Loucy (cell line): Measurements from ENCODE around the gene TRIM33.
A peak's percentile ranks its signal among the peaks of the same experiment; 100 is the strongest.
"Not testable (repeated sequence)": the region's sequence is repeated elsewhere in the genome, so short reads cannot be mapped to it uniquely, and the experiment has no call there.

ENCODE experiments used
- H2AFZ ChIP-seq: fragments of 200-600 bp; sonication (generic); 2 replicates; pipeline ENCODE4 v1.6.0; 2016; ENCODE audit warnings: antibody characterized with exemption, mild to moderate bottlenecking, low read length, moderate library complexity
- H3F3A ChIP-seq: fragments of 200-600 bp; 2 replicates; pipeline ENCODE4 v1.6.0; 2016; ENCODE audit warnings: antibody characterized with exemption, low read depth, mild to moderate bottlenecking
- H3K27me3 ChIP-seq: fragments of 200-600 bp; sonication (generic); 2 replicates; pipeline ENCODE4 v1.6.1; 2014; ENCODE audit warnings: low read length, mild to moderate bottlenecking; ENCODE audit not compliant: insufficient read depth, poor library complexity, severe bottlenecking
- H3K36me3 ChIP-seq: fragments of 200-600 bp; sonication (generic); 2 replicates; pipeline ENCODE4 v1.6.1; 2016; ENCODE audit warnings: low read length; ENCODE audit not compliant: insufficient read depth
- H3K4me1 ChIP-seq: fragments of 200-600 bp; sonication (generic); 2 replicates; pipeline ENCODE4 v1.5.1; 2014; ENCODE audit warnings: low read length, mild to moderate bottlenecking; ENCODE audit not compliant: insufficient read depth, poor library complexity, severe bottlenecking
- H3K4me2 ChIP-seq: fragments of 200-600 bp; sonication (generic); 2 replicates; pipeline ENCODE4 v1.6.0; 2014; ENCODE audit warnings: antibody characterized with exemption, low read length, low read depth, mild to moderate bottlenecking; ENCODE audit not compliant: poor library complexity, severe bottlenecking
- H3K4me3 ChIP-seq: fragments of 200-600 bp; sonication (generic); 2 replicates; pipeline ENCODE4 v1.5.1; 2014; ENCODE audit warnings: low read length, mild to moderate bottlenecking, mixed read lengths; ENCODE audit not compliant: poor library complexity, severe bottlenecking
- H3K79me2 ChIP-seq: fragments of 200-600 bp; sonication (generic); 2 replicates; pipeline ENCODE4 v1.6.1; 2014; ENCODE audit warnings: low read length; ENCODE audit not compliant: insufficient read depth
- H3K9ac ChIP-seq: fragments of 200-600 bp; sonication (generic); 2 replicates; pipeline ENCODE4 v1.6.0; 2014; ENCODE audit warnings: mild to moderate bottlenecking, low read depth, low read length, moderate library complexity; ENCODE audit not compliant: poor library complexity, severe bottlenecking
- H3K9me2 ChIP-seq: fragments of 200-600 bp; sonication (generic); replicated peaks from 2 replicates; pipeline ENCODE4 v1.6.1; 2016; ENCODE audit warnings: low read depth, low read length, mixed read lengths
- H3K9me3 ChIP-seq: fragments of 200-600 bp; sonication (generic); 2 replicates; pipeline ENCODE4 v1.6.1; 2014; ENCODE audit warnings: mild to moderate bottlenecking, antibody characterized with exemption, low read length, low read depth; ENCODE audit not compliant: insufficient read depth
- H4K20me1 ChIP-seq: fragments of 200-600 bp; sonication (generic); 2 replicates; pipeline ENCODE4 v1.6.0; 2014; ENCODE audit warnings: antibody characterized with exemption, low read length, mild to moderate bottlenecking; ENCODE audit not compliant: insufficient read depth, poor library complexity, severe bottlenecking
- CTCF ChIP-seq: fragments of 200-600 bp; sonication (generic); conservative IDR thresholded peaks from 2 replicates; pipeline ENCODE4 v1.5.1; 2014; ENCODE audit warnings: mild to moderate bottlenecking, antibody characterized with exemption, low read length
- EZH2phosphoT487 ChIP-seq: fragments of 200-600 bp; IDR thresholded peaks from 2 replicates; pipeline ENCODE4 v1.6.1; 2018; ENCODE audit warnings: antibody characterized with exemption, mild to moderate bottlenecking, moderate library complexity, borderline replicate concordance

TRIM33 gene

DNA sequence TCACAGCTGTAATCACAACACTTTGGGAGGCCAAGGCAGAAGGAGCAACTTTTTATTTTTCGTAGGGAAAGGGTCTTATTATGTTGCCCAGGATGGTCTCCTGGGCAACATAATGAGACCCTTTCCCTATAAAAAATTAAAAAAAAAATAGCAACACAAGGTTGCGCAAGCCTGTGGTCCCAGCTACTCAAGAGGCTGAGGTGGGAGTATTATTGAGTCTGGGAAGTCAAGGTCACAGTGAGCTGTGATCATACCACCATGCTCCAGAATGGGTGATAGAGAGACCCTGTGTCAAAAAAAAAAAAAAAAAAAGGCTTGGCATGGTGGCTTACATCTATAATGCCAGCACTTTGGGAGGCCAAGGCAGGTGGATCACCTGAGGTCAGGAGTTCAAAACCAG lies 131.6 kb downstream of the TRIM33 start:
- no peak for TF ChIP-seq EZH2phosphoT487
- TF ChIP-seq CTCF: no peak
- no peak overlapping the region for H2AFZ ChIP-seq
- no peaks in the 10 kb centered on the region for H3K27me3 ChIP-seq
- H3F3A ChIP-seq: no peaks in the 10 kb centered on the region
- H3K4me1 ChIP-seq: peaks cover 6% of the 10 kb centered on the region
- H3K79me2 ChIP-seq: no peaks in the 10 kb centered on the region
- H3K4me2 ChIP-seq: no peak overlapping the region
- peaks cover 22% of the 10 kb centered on the region; the same call in 1 of the 2 replicates for H3K9me3 ChIP-seq
- H3K9ac ChIP-seq: no peak overlapping the region
- H3K4me3 ChIP-seq: no peak overlapping the region
- H3K36me3 ChIP-seq: no peaks in the 10 kb centered on the region
- no peaks in the 10 kb centered on the region for H3K9me2 ChIP-seq
- H4K20me1 ChIP-seq: no peaks in the 10 kb centered on the region

GRCh38 chr1:114377356-114377755 lies 133.6 kb downstream of the TRIM33 start:
- H3K79me2 ChIP-seq: no peaks in the 10 kb centered on the region
- no peak overlapping the region for H3K4me2 ChIP-seq
- H3K4me3 ChIP-seq: no peak overlapping the region
- no peaks in the 10 kb centered on the region for H3F3A ChIP-seq
- no peaks in the 10 kb centered on the region for H3K36me3 ChIP-seq
- H3K9me3 ChIP-seq: peaks cover 22% of the 10 kb centered on the region; the same call in 1 of the 2 replicates
- H3K9me2 ChIP-seq: no peaks in the 10 kb centered on the region
- H3K9ac ChIP-seq: no peak overlapping the region
- no peaks in the 10 kb centered on the region for H4K20me1 ChIP-seq
- no peak overlapping the region for H2AFZ ChIP-seq
- H3K27me3 ChIP-seq: no peaks in the 10 kb centered on the region
- H3K4me1 ChIP-seq: peaks cover 6% of the 10 kb centered on the region
- no peak for TF ChIP-seq CTCF
- no peak for TF ChIP-seq EZH2phosphoT487

DNA sequence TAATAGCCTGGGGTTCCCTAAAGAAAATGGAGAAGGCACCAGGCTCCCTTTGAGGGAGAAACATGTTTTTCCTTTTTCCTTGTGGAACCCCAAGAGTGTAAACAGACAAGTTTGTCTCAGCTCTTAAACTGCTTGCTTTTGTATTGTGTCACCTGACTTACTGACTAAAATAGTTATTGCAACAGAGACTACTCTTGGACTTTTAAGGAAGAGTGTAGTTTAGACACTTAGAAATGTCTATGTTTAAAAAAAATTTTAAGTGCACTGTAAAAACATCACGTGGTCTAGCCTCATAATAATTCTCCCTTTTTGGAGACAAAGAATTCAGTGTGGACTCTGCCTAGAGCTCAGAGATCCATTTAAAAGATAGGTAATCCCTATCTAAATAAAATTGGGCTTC lies 141.1 kb downstream of the TRIM33 start:
- Histone ChIP-seq H4K20me1 (no peaks in the 10 kb centered on the region), H3K4me2 (no peak overlapping the region), H3K27me3 (no peaks in the 10 kb centered on the region), H3K9me3 (peaks cover 5% of the 10 kb centered on the region; the same call in 1 of the 2 replicates), H3K79me2 (no peaks in the 10 kb centered on the region), H3K36me3 (no peaks in the 10 kb centered on the region), H3K4me3 (no peak overlapping the region), H3K9ac (no peak overlapping the region), H2AFZ (peak overlapping the region; percentile 61), H3K4me1 (peaks cover 15% of the 10 kb centered on the region), H3F3A (no peaks in the 10 kb centered on the region), H3K9me2 (no peaks in the 10 kb centered on the region)
- TF ChIP-seq CTCF (no peak), EZH2phosphoT487 (no peak)

DNA sequence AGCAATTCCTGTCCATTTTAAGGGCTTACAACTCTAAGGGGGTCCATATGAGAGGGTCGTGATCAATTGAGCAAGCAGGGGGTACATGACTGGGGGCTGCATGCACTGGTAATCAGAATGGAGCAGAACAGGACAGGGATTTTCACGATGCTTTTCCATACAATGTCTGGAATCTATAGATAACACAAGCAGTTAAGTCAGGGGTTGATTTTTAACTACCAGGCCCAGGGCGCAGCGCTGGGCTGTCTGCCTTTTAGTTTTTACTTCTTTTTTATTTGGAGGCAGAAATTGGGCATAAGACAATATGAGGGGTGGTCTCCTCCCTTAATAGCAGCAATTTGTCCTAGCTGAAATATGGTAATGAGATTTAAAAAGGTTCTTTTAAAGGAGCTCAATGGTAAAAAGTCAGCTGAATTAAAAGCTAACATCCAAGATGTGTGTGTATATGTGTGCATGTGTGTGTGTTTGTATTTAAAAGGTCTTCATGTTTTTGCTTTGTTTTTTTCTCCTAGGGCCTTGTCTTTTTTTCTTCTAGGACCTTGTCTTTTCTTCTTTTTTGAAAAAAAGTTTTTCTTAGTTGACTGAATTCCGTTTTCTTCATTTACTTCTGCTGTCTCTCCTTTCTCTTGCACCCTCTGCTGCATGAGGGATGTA lies 141.6 kb downstream of the TRIM33 start:
- not testable (repeated sequence) for H3K9me2 ChIP-seq, H3K79me2 ChIP-seq, H3K27me3 ChIP-seq, H4K20me1 ChIP-seq, H3K36me3 ChIP-seq, H3K4me3 ChIP-seq, H3K9me3 ChIP-seq, H3K4me2 ChIP-seq, H3F3A ChIP-seq, H3K9ac ChIP-seq
- peaks cover 15% of the 10 kb centered on the region for H3K4me1 ChIP-seq
- H2AFZ ChIP-seq: peak overlapping the region; percentile 61
